ENCODE results near the gene CARD11.

- TF ChIP-seq POLR2AphosphoS5 (IDR thresholded peaks at IDR 0.05; ENCODE audit: low read depth, low read length) (no peak), TAF1 (IDR thresholded peaks at IDR 0.05; ENCODE audit: borderline replicate concordance, insufficient read depth, low read length) (no peak), REST (IDR thresholded peaks at IDR 0.05; ENCODE audit: insufficient read depth in 1 of 2, low read depth in 2 of 2, low read length in 2 of 2) (no peak), SIN3A (IDR thresholded peaks at IDR 0.05; ENCODE audit: borderline replicate concordance, insufficient read depth, low read length) (no peak)
Observed at GRCh38 chr7:2962865-2963264, 80.8 kb downstream of the CARD11 start.

Data from PFSK-1 (cell line).